HG02870 (cell line): ENCODE measurements around the gene PPP1R13L.
"Not testable (repeated sequence)": the region's sequence is repeated elsewhere in the genome, so short reads cannot be mapped to it uniquely, and the experiment has no call there.

Source experiments
- ATAC-seq: cut with Tn5 transposase; IDR thresholded peaks from one replicate; pipeline ENCODE4 v1.9.1; 2021; ENCODE audit warnings: mild to moderate bottlenecking, moderate library complexity; ENCODE audit not compliant: unreplicated experiment

Gene PPP1R13L

GRCh38 chr19:45349126-45349415 is 55.8 kb downstream of the PPP1R13L start:
- ATAC-seq, result no peak

- ATAC-seq, result no peak
These were observed 56.3 kb downstream of the PPP1R13L start for GRCh38 chr19:45348367-45349125.

GRCh38 chr19:45347570-45348366 is 57.1 kb downstream of the PPP1R13L start:
- no peak for ATAC-seq

GRCh38 chr19:45346449-45346848 is 58.4 kb downstream of the PPP1R13L start:
- ATAC-seq, result no peak

- ATAC-seq, result no peak
These were observed 59.4 kb downstream of the PPP1R13L start for GRCh38 chr19:45345506-45345860.

- ATAC-seq, result no peak
These were observed 60.0 kb downstream of the PPP1R13L start for GRCh38 chr19:45344621-45345505.

GRCh38 chr19:45342911-45343310 is 62.0 kb downstream of the PPP1R13L start:
- no peak for ATAC-seq

- no peak for ATAC-seq
These were observed 63.9 kb downstream of the PPP1R13L start for GRCh38 chr19:45340899-45341453.

GRCh38 chr19:45340232-45340898 is 64.5 kb downstream of the PPP1R13L start, which contains the start of gene KLC3:
KLC3 (plus strand) TSS chr19:45340750; CDS start chr19:45345542, 4,792 bp downstream.
- ATAC-seq, result no peak

GRCh38 chr19:45339629-45340028 is 65.2 kb downstream of the PPP1R13L start:
- no peak for ATAC-seq

- no peak for ATAC-seq
These were observed 68.1 kb downstream of the PPP1R13L start for GRCh38 chr19:45336696-45337251.

- ATAC-seq, result not testable (repeated sequence)
These were observed 70.0 kb downstream of the PPP1R13L start for GRCh38 chr19:45334881-45335280.

- ATAC-seq, result no peak
These were observed 71.1 kb downstream of the PPP1R13L start for GRCh38 chr19:45333609-45334303.

GRCh38 chr19:45331411-45331810 is 73.5 kb downstream of the PPP1R13L start:
- no peak for ATAC-seq
